Panc1 (cell line): Measurements from ENCODE around the gene CCNYL1.

Experiments used
- POLR2AphosphoS5 ChIP-seq: IDR thresholded peaks from 2 replicates; pipeline ENCODE4 v1.6.1; 2012; ENCODE audit warnings: mild to moderate bottlenecking, low read depth, low read length, moderate library complexity
- SIN3A ChIP-seq: IDR thresholded peaks from 2 replicates; pipeline ENCODE4 v1.6.1; 2012; ENCODE audit warnings: low read depth, mild to moderate bottlenecking, low read length, moderate library complexity, borderline replicate concordance; ENCODE audit not compliant: insufficient read depth
- TF ChIP-seq, protein P1 (sequence below): fragments of 450-650 bp; IDR thresholded peaks from 2 replicates; pipeline ENCODE4 v1.5.1; 2017; ENCODE audit warnings: mild to moderate bottlenecking
- TF ChIP-seq, protein P2 (sequence below), 2 experiments: IDR thresholded peaks; 2 replicates each; pipeline ENCODE4 v1.6.1; 2011 to 2012; ENCODE audit warnings: low read depth in 2 of 2, control low read depth in 1 of 2, low read length in 1 of 2, mild to moderate bottlenecking in 1 of 2, moderate library complexity in 1 of 2; ENCODE audit not compliant: insufficient read depth in 1 of 2

GRCh38 chr2:207763303-207763917 is 52.0 kb downstream of the CCNYL1 start:
- TF ChIP-seq, protein P1, sequence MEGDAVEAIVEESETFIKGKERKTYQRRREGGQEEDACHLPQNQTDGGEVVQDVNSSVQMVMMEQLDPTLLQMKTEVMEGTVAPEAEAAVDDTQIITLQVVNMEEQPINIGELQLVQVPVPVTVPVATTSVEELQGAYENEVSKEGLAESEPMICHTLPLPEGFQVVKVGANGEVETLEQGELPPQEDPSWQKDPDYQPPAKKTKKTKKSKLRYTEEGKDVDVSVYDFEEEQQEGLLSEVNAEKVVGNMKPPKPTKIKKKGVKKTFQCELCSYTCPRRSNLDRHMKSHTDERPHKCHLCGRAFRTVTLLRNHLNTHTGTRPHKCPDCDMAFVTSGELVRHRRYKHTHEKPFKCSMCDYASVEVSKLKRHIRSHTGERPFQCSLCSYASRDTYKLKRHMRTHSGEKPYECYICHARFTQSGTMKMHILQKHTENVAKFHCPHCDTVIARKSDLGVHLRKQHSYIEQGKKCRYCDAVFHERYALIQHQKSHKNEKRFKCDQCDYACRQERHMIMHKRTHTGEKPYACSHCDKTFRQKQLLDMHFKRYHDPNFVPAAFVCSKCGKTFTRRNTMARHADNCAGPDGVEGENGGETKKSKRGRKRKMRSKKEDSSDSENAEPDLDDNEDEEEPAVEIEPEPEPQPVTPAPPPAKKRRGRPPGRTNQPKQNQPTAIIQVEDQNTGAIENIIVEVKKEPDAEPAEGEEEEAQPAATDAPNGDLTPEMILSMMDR = no peak
- TF ChIP-seq, protein P2, sequence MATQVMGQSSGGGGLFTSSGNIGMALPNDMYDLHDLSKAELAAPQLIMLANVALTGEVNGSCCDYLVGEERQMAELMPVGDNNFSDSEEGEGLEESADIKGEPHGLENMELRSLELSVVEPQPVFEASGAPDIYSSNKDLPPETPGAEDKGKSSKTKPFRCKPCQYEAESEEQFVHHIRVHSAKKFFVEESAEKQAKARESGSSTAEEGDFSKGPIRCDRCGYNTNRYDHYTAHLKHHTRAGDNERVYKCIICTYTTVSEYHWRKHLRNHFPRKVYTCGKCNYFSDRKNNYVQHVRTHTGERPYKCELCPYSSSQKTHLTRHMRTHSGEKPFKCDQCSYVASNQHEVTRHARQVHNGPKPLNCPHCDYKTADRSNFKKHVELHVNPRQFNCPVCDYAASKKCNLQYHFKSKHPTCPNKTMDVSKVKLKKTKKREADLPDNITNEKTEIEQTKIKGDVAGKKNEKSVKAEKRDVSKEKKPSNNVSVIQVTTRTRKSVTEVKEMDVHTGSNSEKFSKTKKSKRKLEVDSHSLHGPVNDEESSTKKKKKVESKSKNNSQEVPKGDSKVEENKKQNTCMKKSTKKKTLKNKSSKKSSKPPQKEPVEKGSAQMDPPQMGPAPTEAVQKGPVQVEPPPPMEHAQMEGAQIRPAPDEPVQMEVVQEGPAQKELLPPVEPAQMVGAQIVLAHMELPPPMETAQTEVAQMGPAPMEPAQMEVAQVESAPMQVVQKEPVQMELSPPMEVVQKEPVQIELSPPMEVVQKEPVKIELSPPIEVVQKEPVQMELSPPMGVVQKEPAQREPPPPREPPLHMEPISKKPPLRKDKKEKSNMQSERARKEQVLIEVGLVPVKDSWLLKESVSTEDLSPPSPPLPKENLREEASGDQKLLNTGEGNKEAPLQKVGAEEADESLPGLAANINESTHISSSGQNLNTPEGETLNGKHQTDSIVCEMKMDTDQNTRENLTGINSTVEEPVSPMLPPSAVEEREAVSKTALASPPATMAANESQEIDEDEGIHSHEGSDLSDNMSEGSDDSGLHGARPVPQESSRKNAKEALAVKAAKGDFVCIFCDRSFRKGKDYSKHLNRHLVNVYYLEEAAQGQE (IDR thresholded peaks at IDR 0.05; ENCODE audit: insufficient read depth in 1 of 2, low read depth in 2 of 2, low read length in 1 of 2) = no peak
- TF ChIP-seq SIN3A = no peak
- TF ChIP-seq POLR2AphosphoS5 = no peak
